ENCODE measurements around the gene TSR3. TPM values are rescaled to one million over a fixed set of nuclear protein-coding genes. Genes with fewer than 3 reads are reported as not detected.

Gene TSR3
- 54.2 and 101 TPM in 2 replicates for total RNA-seq (2014; rRNA removed; shearing (Covaris generic))

DNA sequence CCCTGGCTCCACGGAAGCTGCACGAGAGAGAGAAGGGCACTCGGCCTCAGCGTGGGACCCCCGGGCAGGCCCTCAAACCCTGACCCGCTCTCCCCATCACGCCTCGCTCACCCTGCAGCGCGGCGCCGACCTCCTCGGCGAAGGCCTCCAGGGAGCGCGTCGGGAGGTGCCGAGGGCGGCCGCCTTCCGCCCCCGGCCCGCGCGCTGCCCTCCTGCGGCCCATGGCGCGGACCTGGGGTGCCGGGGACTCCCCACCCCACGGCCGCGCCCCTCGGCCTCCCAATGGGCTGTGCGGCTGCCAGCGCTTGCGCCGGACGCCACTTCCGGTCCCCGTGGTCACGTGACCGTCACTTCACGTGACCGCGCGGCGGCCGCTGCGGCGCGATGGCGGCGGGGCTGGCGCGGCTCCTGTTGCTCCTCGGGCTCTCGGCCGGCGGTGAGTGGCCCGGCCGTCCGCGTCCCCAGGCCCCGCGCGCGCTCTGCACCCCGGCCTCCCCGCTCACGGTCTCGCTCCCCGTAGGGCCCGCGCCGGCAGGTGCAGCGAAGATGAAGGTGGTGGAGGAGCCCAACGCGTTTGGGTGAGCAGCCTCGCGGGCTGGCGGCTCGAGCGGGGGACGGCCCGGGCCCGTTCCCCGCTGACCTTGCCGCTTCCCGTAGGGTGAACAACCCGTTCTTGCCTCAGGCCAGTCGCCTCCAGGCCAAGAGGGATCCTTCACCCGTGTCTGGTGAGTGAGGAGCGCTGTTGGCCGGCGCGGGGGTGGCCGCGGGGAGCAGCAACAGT, at the start of gene TSR3, which contains the start of gene GNPTG:
Gene TSR3 (minus strand): TSS at position 297 of the 781 bp plus-strand sequence. CDS start 74 bp downstream, at position 223.
Gene GNPTG (plus strand): TSS at position 350 of the 781 bp plus-strand sequence. CDS start 35 bp downstream, at position 385.
- DNase-seq (ENCODE audit: low read depth) = peak; percentile 83

DNA sequence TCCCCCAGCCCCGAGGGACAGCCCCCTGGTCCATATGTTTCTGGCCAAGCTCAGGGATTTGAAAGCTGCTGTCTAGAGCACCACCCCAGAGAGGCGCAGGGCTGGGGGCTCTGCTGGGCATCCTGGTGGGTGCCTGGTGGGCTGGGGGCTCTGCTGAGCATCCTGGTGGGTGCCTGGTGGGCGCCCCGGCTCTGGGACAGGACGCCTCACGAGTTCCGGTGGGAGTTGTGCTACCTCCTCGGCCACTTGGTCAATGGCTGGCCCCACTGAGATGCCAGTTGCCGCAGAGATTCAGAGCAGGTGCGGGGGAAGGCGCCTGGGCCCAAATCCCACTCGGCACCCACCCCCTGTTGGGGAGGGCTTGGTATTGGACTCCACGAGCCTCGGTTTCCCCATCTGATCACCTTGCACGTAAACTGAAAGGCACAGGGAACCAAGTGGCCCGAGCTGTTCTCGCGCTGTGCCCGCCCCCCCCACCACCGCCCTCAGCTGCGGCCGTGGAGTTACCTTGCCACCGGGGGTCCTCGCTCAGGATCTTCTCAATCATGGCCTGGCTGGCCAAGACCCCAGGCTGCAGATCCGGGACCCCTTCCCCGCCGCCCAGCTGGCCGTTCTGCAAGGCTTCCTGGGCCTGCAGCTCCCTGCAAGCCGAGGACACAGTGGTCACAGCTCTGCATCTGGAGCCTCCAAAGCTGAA, 49.5 kb upstream of the TSR3 start:
- DNase-seq (ENCODE audit: low read depth) = no peak

DNA sequence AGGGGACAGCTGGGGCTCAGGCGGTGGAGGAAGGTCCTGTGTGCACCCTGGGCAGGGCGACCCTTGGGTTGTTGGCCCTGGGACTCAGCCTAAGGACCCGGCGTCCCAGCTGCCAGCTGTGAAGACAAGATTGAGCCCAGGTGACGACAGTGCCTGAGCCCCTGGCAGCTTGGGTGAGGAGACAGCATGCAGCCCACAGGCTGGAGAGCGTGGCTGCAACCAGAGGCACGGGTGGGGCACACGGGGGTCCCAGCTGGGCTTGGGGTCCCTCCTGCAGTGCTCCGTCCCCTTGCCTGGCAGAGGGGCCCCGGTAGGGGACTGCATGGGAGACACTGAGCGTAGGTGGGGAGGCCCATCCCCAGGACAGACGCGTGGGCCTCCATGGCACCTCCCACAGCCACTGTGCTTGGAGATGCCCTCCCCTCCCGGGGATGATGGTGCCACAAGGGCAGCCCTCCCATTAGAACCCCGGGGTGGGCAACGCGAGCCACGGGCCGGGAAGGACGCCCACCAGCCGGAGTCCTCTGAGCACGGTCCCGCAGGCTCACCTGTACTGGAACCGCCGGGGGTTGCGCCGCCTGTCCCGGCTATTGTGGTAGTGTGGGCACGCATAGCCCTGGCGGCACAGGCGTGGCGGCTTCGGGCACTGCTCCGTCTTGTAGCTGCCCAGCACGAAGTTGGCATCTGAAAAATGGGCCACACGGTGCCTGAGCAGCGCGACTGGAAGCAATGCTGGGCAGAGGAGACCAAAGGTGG, 47.3 kb upstream of the TSR3 start:
- no peak for DNase-seq (ENCODE audit: low read depth)

DNA sequence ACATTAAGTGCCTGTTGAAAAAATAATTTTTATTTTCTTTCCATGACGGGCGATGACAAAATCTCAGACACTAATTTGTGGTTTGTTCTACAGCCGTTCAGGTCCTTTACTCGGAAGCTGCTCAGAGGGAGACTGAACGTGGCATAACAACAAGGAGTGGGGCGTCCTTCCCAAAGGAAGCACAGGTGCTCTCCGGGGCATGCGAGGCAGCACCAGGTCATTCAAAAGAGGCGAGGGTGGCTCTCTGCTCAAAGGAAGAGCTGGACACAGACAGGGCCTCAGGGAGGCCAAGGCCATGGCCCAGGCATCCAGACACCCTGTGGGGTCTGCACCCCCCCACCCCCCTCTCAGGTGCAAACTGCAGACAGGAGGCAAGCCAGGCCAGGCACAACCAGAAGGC, 46.7 kb upstream of the TSR3 start:
- no peak for DNase-seq (ENCODE audit: low read depth)

DNA sequence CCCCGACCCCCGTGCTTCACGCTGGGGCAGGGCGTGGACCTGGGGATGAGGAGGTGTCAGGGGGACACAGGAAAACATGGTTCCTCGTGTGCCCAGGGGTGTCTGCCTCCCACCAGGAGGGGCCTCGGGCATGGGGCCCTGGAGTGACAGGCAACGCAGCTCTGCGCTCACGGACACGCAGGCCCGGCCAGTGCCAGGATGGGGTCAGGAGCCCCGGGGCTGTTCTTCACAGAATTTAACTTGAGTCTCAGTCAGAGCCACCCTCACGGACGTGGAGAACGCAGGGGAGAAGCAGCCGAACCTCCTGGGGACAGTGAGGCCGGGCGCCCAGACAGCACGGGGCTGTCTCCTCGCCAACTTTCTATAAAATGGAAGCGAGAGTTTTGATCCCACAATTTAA, 46.1 kb upstream of the TSR3 start:
- DNase-seq (ENCODE audit: low read depth) = no peak

DNA sequence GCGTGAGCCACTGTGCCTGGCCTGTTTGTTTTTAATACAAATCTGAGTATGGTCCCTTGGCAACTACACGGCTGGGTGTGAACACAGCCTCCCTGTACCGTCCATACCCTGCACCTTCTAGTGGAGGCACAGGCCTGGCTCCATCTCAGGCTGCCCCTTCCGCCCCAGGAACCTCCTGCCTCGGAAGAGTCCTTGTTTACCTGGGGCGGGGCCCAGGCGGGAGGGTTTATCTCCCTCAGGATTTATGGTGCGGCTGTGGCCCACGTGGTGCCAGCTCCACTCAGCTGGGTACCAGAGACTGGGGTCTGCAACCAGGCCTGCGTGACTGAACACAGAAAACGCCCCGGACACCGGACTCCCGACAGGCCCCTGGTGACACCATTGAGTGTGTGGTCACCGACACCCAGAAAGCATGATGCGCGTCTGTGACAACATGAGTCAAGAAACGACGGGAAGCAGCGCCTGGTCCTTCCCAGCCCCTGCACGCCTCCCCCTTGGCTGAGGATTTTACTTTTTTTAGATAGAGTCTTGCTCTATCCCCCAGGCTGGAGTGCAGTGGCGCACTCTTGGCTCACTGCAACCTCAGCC, 43.9 kb upstream of the TSR3 start:
- no peak for DNase-seq (ENCODE audit: low read depth)

DNA sequence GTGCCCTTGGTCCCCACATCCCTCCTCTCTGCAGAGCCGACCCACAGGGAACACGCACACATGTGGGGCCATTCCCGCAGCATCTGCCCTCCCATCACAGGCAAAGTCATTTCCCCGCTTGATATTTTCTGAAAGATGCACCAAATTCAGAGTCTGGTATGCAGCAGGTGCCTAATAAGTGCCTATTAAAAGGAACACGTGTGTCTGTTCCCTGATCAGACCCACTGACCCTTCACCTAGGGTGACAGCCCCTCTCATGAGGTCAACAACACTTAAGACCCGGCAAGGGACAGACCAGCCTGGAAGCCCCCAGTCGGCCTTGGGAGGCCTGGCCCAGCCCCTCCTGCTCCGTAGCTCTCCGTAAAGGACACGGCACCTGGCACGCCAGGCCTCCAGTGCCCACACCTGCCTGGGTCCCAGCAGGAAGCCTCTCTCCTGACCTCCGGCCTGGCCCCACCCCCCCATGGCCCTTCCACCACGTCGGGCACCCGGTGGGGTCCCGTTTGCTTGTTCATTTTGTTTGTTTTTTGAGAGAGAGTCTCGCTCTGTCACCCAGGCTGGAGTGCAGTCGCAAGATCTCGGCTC, 42.8 kb upstream of the TSR3 start:
- no peak for DNase-seq (ENCODE audit: low read depth)

DNA sequence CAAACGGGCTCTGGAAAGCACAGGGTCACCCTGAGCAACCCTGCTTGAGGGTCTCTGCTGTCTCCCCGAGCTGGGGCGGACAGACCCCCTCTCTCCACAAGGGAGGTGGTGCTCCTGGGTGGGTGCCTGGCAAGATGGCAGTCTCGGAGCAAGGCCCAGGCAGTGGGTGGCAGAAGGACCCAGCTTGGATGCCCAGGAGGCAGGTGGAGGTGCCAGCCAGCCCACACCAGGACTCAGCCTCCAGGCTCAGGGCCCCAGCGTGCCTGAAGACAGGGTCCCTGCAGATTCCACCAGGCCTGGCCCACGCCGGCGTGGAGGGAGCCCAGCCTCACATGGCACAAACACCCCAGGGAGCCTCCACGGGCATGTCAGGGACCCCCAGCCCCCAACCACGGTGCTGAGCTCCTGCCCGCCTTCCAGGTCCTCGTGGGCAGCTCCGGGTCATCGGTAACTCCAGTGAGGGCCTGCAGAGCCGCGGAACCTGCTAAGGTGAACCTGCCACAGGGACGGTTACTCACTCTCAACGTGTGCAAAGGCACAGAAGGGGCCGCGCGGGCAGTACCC, 42.0 kb upstream of the TSR3 start:
- no peak for DNase-seq (ENCODE audit: low read depth)

DNA sequence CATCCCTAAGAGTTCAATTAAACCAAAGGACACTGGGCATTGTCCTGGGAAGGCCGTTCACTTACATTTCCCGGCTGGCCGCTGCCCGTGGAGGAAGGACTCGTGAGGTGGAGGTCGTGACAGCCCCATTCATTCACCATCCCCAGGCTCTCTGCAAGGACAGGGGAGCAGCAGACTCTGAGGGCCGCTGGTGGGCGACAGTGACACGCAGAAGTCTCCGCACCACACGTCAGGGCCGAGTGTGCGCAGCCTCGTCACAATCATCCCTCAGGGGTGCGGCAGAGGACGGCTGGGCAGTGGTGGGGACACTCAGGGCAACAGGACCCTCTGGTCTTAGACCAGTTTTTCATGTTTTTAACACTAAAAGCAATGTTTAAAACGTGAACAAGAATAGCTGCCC, 41.1 kb upstream of the TSR3 start:
- DNase-seq (ENCODE audit: low read depth) = no peak

DNA sequence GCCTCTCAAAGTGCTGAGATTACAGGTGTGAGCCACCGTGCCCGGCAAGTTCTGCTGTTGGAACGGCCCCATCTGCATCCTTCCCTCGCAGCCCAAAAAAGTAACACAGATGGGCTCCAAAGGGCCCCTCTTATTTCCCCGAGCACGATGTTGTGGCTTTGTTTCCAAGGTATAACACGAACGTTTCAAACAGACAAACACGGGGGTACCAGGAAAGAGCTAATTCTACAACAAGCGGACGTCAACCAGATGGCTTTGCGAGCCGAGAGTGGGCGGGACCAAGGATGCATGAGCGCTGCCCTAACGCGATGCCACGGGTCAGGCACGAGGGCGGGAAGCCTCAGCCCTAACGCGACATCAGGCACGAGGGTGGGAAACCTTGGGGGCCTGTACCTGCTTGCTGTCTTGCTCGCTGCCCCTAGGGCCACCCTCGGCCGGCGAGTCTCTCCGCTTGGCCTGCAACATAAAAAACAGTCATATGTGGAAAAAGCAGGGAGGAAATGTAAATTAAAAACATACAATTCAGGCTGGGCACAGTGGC, 38.6 kb upstream of the TSR3 start:
- DNase-seq (ENCODE audit: low read depth) = no peak

DNA sequence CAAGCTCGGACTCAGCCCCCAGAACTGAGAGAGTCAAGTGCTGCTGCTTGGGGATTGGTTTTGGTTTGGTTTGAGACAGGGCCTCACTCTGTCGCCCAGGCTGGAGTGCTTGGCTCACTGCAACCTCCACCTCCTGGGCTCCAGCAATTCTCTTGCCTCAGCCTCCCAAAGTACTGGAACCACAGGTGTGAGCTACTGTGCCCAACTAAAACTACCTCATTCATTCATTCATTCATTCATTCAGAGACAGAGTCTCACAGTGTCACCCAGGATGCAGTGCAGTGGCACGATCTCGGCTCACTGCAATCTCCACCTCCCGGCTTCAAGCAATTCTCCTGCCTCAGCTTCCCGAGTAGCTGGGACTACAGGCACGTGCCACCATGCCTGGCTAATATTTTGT, 38.1 kb upstream of the TSR3 start:
- DNase-seq (ENCODE audit: low read depth) = no peak

DNA sequence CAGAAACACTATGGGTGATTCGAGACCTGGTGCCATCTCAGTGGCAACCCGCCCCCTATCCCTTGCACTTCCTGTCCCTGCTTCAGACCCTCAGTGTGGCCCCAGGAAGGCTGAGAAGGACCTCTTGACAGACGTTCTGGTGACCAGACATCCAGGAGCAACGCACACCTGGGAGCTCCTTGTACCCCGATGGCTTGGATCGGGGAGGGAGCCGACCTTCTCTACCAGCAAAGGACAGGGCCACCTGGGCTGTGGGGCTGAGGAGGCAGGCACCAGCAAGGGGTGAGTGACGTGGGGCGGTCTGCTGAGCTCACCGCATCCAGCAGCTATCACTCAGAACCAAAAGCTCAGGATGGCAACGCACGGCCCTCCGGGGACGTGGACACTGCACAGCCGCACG, 35.7 kb upstream of the TSR3 start:
- no peak for DNase-seq (ENCODE audit: low read depth)

DNA sequence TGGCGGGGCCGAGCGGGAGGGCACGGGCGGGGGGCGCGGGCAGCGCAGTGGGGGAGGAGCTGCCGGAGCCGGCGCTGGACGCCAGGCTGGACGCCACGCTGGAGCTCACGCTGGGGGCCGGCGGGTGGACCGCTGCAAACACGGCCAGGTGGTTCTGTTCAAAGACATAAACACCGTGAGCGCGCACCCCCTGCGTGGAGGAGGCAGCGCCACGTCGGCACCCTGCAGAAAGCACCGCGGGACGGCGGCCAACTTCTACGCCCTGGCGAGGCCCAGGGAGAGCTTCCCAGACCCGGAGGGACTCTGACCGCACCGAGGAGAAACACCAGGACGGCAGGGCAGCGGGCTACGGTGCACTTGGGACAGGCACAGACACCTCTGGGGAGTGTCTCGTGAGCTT, 33.6 kb upstream of the TSR3 start:
- DNase-seq (ENCODE audit: low read depth) = no peak

DNA sequence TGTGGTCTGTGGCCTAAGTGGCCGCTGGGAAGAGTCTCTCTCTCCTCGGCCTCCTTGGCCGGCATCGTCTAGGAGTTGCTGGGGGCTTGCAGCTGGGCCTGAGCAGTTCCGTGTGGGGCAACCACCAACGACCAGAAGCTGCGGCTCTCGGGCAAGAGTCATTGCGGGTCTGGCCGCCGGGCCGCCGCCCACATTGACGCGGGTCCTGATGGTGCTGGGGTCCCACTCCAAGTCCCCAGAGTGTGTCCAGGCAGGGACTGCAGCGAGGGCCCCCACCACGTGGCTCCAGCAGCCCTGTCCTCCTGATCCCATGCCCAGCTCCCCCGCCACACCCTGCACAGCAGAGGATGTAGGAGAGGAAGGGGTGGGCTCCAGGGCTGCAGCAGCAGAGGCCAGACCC, 31.9 kb upstream of the TSR3 start:
- DNase-seq (ENCODE audit: low read depth) = no peak

DNA sequence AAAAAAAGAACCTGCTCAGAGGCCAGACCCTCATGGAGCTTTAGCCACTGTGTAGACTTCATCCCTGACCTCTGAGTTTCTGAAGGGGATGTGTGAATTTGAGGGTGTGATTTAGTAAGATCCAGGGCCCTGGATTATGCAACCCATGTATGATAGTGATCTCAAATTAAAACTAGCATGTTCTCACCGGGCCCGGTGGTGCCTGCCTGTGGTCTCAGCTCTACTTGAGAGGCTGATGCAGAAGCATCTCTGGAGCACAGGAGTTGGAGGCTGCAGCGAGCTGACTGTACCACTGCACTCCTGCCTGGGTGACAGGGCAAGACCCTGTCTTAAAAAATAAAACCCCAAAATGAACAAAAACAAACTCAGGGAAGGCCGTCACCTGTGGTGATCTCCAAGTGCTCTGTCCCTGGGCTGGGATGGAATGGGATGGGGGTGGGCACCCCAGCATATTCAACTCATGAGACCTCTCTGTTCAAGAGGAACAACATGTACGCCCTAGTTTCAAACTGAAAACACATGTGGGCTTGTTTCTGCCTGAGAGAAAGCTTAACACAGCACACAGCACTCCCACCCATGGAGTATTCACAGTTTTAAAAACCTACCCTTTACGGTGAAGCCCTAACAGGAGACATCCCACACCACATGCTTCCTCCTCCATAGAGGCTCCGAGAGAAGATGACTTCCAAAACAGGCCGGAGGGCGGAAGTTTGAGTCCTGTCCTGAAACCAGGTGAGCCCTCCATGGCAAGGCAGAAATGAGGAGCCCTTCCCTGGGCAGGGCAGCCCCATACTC, 30.1 kb upstream of the TSR3 start:
- DNase-seq (ENCODE audit: low read depth) = no peak

DNA sequence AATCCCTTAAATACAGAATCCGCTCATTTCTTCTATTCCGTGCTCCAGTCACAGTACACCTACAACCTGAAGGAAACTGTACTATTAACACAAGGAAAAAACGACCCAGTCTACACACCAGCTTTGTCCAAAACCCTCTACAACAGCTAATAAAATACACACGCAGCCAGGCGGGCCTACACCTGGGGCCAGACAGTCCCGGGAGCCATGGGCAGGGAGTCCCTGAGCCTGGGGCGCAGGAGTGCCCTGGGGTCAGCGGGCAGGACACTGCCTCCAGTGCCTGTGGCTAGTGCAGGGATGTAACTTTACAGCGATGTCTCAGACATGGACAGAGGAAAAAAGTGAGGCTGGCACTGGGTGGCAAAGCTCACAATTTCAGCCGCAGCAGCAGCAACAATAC, 28.5 kb upstream of the TSR3 start:
- DNase-seq (ENCODE audit: low read depth) = no peak

DNA sequence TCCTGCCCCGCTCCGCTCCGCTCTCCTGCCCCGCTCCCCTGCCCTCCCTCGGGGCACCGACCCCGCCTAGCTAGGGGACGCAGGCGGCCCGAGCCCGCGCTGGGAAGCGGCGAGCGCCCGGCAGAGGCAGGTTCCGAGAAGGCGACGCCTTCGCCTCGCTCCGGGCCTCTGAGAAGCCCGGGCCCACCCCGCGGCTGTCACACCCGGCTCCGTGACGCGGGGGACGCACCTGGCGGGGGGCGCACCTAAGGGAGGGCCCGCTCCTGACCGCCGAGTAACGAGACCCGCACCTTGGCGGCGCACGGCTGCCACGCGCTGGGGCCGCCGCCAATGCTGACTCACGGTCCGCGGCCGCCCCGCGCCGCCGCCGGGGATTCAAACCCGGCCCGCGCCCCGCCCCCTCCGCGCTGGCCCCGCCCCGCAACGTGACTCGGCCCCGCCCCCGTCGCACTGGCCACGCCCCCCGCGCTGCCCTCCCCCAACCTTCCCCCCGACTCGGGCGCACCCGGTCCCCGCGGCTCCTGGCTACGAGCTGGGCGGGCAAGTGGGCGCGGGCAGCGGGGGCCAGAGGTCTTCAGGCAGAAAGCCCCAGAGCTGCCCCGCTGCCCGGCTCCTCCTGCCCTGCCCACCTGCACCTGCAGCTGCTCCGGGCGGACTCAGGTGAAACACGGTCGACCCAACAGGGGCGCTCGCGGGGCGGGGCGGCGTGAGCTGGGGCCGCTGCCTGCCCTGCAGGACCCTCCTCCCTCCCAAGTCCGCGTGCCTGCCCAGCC, 27.8 kb upstream of the TSR3 start:
- DNase-seq (ENCODE audit: low read depth) = peak; percentile 55

DNA sequence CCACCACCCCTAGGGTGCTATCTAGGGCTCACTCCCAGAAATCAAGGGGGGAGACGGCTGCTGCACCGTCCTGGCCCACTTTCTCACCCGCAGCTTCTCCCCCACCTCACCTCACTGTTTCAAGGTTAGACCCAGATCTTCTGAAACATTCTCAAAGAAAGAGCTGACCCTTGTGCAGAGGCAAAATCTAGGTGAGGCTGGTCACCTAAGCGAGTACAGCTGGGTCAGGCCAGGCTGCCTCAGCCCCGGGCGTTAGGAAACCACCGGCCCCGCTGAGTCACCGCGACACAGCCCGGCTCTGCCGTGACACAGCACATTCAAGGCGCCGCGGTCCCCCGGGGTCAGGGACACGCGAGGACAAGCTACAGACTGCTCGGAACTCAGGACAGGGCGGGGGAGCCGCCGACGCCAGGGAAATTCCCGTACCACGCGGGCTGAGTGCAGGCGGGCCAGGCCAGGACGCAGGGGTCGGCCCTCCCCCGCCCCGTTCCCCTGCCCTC, 27.2 kb upstream of the TSR3 start:
- peak; percentile 89 for DNase-seq (ENCODE audit: low read depth)

DNA sequence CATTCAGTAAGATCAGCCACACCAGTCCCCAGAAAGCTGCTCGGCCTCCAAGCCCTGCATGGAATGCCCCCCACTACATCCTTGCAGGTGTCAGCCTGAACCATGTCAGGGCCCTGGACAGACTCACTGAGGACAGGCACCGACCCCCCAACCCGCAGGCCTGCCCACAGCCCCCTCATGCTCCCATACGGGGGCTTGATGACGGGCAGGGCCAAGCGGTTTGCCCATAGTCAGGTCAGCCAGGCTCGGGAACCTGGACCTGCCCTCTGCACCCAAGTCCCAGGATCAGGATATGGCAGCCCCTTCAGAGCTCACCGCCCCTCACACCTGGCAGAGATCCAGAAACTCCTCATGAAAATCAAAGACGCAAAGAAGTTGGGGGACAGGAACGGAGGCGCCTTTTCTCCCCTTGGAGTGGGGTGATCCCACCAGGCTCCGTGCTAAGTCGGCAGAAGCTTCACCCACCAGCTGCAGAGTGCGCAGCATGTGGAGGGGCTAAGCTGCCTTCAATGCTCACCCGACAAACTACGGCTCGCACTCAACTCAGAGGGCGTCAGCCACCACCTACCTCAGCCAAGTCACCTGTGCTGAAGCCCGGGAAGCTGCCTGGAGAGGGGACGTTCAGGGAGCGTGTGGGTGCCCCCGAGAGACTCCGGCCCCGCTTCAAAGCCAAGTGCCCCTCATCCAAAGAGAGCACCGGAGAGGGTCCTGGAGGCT, 26.6 kb upstream of the TSR3 start:
- DNase-seq (ENCODE audit: low read depth) = no peak

Measured in M059J (cell line).